Keratinocyte (primary cell): ENCODE data around the gene MAD1L1.

Source experiments
- CTCF ChIP-seq, 3 experiments: IDR thresholded peaks in 1 of 3; conservative IDR thresholded peaks in 1 of 3; optimal IDR thresholded peaks in 1 of 3; 2 replicates in 2 of 3; 3 replicates in 1 of 3; pipeline versions ENCODE3 to v1.5.1; 2011; ENCODE audit warnings: low read length in 3 of 3, mild to moderate bottlenecking in 3 of 3, moderate library complexity in 2 of 3, control low read depth in 1 of 3, inconsistent platforms in 1 of 3; ENCODE audit not compliant: insufficient read depth in 2 of 3; ENCODE audit errors: extremely low read depth in 1 of 3
- EZH2 ChIP-seq: IDR thresholded peaks from one replicate; pipeline ENCODE4 v1.6.1; 2012; ENCODE audit warnings: inconsistent platforms, mild to moderate bottlenecking, low read length, moderate library complexity

- no peak for TF ChIP-seq CTCF (optimal IDR thresholded peaks at IDR 0.05 in 1 of 3, IDR thresholded peaks at IDR 0.05 in 1 of 3, conservative IDR thresholded peaks at IDR 0.05 in 1 of 3; ENCODE audit: extremely low read depth in 1 of 3, insufficient read depth in 2 of 3, low read length in 3 of 3)
- no peak for TF ChIP-seq EZH2
Observed at GRCh38 chr7:1901431-1902210, 331.1 kb downstream of the MAD1L1 start.
